K562 treated with DMSO at 1 percent for 12 hours (cell line): ENCODE data around the gene CPHXL2. TPM values are rescaled to one million over a fixed set of nuclear protein-coding genes. Genes with fewer than 3 reads are reported as not detected.

Source experiments
- total RNA-seq: library from RNA; unstranded; fragments of 300-600 nt; gene quantifications from 2 replicates; pipeline ENCODE4 v1.2.3, GENCODE V29; 2022; ENCODE audit not compliant: insufficient read depth

The CPHXL2 gene
- not detected in 2 replicates for total RNA-seq

GRCh38 chr16:75676909-75677308, at the start of gene CPHXL2:
Gene CPHXL2 (minus strand): TSS chr16:75677009. CDS start chr16:75676999, 10 bp downstream.

GRCh38 chr16:75726390-75726789, 49.6 kb upstream of the CPHXL2 start, which contains the start of gene CPHXL:
Gene CPHXL (minus strand): TSS chr16:75726490. CDS start chr16:75726442, 48 bp downstream.

GRCh38 chr16:75701361-75701760, 24.6 kb upstream of the CPHXL2 start, which contains the start of gene DUXB:
Gene DUXB (minus strand): TSS chr16:75701461. CDS start chr16:75701418, 43 bp downstream.

GRCh38 chr16:75647492-75648264, 29.1 kb downstream of the CPHXL2 start, which contains the start of the genes KARS1 and TERF2IP:
Gene KARS1 (minus strand): TSS chr16:75647665. CDS start chr16:75647639, 26 bp downstream.
Gene TERF2IP (plus strand): TSS chr16:75647773. CDS start chr16:75647883, 110 bp downstream.

GRCh38 chr16:75622761-75623605, 53.8 kb downstream of the CPHXL2 start, which contains the start of gene ADAT1:
Gene ADAT1 (minus strand): TSS chr16:75623281. CDS start chr16:75620799, 2,482 bp downstream.

Other genes with a start within 250 kb of the CPHXL2 start
- 23.5 and 31.3 TPM in 2 replicates for gene CFDP1, start 243.5 kb downstream of the CPHXL2 start, total RNA-seq
- 16.0 and 28.5 TPM in 2 replicates for gene TMEM170A, start 212.3 kb downstream of the CPHXL2 start, total RNA-seq
- not detected in 2 replicates for gene CHST6, start 181.6 kb downstream of the CPHXL2 start, total RNA-seq
- gene CHST5, start 140.9 kb downstream of the CPHXL2 start, total RNA-seq, result not detected in 2 replicates
- gene TMEM231, start 120.8 kb downstream of the CPHXL2 start, total RNA-seq, result 4.5 and 8.5 TPM in 2 replicates
- 170 and 201 TPM in 2 replicates for gene GABARAPL2, start 110.6 kb downstream of the CPHXL2 start, total RNA-seq
- gene ADAT1, start 53.7 kb downstream of the CPHXL2 start, total RNA-seq, result 6.3 and 27.2 TPM in 2 replicates
- gene KARS1, start 29.3 kb downstream of the CPHXL2 start, total RNA-seq, result 104 and 147 TPM in 2 replicates
- 82.3 and 95.0 TPM in 2 replicates for gene TERF2IP, start 29.2 kb downstream of the CPHXL2 start, total RNA-seq
- not detected in 2 replicates for gene DUXB, start 24.5 kb upstream of the CPHXL2 start, total RNA-seq
- not detected in 2 replicates for gene CPHXL, start 49.5 kb upstream of the CPHXL2 start, total RNA-seq